H4 (cell line): ENCODE measurements around the gene PLG. TPM values are rescaled to one million over a fixed set of nuclear protein-coding genes. Genes with fewer than 3 reads are reported as not detected.
"Not testable (repeated sequence)": the region's sequence is repeated elsewhere in the genome, so short reads cannot be mapped to it uniquely, and the experiment has no call there.

Source experiments
- DNase-seq: peaks from one replicate; pipeline ENCODE4 v3.0.0-alpha.2; 2015; ENCODE audit warnings: low spot score
- total RNA-seq: library from RNA; depleted of rRNA; stranded (reverse); fragments of >200 nt; shearing (Covaris generic); gene quantifications from 2 replicates; pipeline ENCODE4 v1.2.3, GENCODE V29; 2014

PLG gene
- total RNA-seq, 1 experiment from 2014 or later, result not detected

- DNase-seq, result not testable (repeated sequence)
Measured at GRCh38 chr6:160704688-160705087, 2.6 kb downstream of the PLG start.

DNA sequence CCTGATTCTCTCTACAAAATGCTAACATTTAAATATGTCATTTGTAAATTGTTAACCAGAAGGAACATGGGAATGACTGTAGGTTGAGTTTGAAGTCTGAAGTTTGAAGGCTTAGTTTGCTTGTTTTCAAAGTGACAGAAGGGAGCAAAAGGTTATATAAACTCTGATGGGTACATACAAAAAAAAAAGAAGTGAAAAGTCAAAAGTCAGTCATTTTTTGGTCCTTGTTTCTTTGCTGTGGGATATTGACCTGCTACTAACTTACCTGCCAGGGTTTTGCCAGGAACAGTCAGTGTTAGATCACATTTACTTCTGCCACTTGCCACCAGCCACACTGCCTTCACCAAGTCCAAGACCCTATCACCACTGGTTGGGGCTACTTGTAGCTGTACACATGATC is 6.9 kb downstream of the PLG start:
- not testable (repeated sequence) for DNase-seq

GRCh38 chr6:160714731-160715316 is 12.8 kb downstream of the PLG start:
- no peak for DNase-seq

- no peak for DNase-seq
Measured at GRCh38 chr6:160730911-160731310, 28.9 kb downstream of the PLG start.

- peak; percentile 21 for DNase-seq
Measured at GRCh38 chr6:160733050-160733646, 31.1 kb downstream of the PLG start.

DNA sequence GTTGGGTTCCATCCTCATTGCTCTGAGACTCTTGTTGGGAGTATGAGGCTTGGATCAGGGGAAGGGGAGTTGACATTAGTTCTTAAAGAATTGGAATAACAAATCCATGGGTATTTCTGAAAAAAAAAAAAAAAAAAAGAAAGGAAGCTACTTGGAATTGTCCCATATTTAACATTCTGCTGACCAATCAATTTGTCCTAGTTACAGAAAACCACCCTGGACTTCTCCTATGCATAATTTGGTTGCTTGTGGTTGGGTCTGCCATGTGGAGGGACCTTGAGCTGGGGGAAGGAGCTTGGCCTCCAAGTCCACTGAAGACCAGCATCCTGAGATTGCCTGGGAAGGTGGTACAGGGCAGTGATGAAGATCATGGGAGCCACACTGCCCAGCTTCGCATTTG is 32.6 kb downstream of the PLG start:
- no peak for DNase-seq

GRCh38 chr6:160735523-160735922 is 33.5 kb downstream of the PLG start:
- no peak for DNase-seq

GRCh38 chr6:160737934-160738333 is 35.9 kb downstream of the PLG start:
- DNase-seq, result no peak

- no peak for DNase-seq
Measured at GRCh38 chr6:160739955-160740354, 37.9 kb downstream of the PLG start.

DNA sequence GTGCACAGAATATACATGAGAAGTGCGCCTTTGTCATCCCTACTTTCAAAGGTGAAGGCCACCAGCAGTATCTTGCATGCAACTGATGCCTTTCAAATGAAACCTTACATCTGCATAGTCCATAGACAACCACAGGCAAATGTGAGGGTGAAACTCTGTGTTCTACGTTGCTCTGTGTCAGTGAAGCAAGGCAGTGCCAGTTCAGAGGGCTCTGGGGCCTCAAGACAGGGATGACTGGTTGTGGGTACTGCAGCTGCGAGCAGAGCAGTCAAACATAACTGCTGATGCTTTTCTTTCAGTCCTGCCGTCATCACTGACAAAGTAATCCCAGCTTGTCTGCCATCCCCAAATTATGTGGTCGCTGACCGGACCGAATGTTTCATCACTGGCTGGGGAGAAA is 39.0 kb downstream of the PLG start:
- not testable (repeated sequence) for DNase-seq

- DNase-seq, result no peak
Measured at GRCh38 chr6:160742090-160742489, 40.0 kb downstream of the PLG start.

GRCh38 chr6:160750276-160750689 is 48.2 kb downstream of the PLG start:
- no peak for DNase-seq

DNA sequence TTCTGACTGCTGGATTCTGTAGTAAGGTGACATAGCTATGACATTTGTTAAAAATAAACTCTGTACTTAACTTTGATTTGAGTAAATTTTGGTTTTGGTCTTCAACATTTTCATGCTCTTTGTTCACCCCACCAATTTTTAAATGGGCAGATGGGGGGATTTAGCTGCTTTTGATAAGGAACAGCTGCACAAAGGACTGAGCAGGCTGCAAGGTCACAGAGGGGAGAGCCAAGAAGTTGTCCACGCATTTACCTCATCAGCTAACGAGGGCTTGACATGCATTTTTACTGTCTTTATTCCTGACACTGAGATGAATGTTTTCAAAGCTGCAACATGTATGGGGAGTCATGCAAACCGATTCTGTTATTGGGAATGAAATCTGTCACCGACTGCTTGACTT is 51.2 kb downstream of the PLG start:
- DNase-seq, result not testable (repeated sequence)

GRCh38 chr6:160755165-160755564 is 53.1 kb downstream of the PLG start:
- no peak for DNase-seq

DNA sequence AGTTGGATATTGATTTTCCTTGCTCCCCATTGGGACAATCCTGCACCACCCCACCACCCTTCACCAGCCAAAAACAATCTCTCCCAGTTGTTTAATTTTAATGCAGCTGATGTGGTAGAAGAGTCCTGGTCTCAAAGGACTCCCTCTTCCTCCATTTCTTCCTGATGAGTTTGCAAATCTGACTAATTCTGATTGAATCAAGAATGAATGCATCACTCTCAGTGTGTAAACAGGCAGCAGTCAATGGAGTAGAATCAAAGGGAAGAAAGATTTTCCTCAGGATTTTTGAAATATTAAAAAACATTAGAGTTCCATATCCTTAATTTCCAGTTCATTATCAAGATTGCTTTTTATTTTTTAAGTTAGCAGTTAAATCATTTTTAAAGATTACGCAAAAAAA is 54.0 kb downstream of the PLG start:
- no peak for DNase-seq

DNA sequence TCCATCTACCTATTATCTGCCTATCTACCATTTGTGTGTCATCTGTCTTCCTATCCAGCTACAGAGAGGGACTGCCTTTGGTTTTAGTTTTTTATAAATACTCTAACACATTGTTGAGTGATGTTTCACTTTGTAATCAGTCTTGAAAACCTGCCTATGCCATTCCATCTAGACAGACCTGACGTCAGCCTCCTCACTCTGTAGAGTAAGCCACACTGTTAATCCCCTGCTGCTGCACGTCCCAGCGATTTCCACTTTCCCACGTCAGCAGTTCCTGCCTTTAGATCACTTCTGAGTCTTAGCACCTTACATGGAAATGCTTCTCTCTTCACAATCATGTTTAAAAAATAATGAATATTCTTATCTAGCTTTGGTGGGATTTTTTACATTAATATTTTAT is 54.8 kb downstream of the PLG start:
- peak; percentile 10 for DNase-seq

DNA sequence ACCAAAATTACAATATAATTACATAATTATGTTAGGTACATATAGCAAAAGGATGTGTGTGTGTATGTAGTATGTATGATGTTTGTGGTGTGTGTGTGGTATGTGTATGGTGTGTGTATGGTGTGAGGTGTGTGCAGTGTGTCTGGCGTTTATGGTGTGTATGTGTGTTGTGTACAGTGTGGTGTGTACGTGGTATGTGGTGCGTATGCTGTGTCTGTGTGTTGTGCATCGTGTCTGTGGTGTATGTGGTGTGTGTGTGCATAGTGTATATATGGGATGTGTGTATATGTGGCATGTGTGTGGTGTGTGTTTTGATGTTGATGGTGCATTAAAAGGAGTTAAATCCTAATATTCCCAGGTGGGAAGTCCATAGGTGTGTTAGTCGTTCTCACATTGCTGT is 62.8 kb downstream of the PLG start:
- no peak for DNase-seq

DNA sequence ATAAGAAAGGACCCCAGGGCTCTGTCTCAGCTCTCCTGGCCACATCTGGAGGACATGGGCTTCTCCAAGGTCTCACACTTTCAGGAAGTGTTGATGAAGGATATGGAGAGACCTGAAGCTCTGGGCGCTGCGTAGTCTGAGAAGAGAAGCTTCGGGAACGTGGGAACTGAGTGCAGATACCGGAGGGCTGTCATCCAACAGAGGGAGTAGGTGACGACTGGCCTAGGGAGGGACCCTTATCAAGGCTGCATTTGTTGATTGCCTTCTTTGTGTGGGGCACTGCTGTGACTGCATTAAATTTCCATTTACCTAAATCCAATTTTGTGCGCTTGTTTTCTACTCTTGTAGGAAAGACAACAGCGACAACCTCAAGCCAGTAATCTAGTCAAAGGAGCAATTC is 63.4 kb downstream of the PLG start:
- no peak for DNase-seq

- no peak for DNase-seq
Measured at GRCh38 chr6:160766657-160766988, 64.6 kb downstream of the PLG start.

DNA sequence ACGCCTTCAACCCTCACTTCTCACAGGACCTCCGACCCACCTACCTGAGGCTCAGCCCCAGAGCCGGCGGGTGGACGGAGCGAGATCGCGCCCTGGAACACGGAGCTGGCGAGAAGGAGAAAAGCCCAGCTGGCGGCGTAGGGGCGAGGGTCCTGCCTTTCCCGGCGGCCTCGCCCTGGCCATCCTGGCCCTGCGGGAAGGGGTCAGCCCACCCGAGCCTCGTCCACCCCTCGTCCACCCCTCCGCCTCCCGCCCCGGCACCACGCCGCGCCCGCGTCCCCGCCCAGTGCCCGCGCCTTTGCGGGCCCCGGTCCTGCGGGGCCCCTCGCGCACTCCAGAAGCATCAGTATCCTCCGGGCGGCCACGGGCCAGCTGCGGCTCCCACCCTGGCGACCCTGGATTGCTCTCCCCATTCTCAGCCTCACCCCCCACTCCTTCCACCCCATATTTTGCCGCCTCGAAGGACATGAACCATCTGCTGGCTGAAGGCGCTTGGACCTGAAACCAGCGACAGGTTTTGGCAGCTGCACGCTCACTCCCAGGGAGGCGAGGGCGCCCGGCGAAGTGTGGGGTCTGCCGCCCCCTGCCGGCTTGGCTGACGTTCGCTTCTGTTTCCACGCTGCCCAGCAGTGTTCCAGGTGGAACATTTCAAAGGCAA is 65.1 kb downstream of the PLG start:
- peak; percentile 44 for DNase-seq

DNA sequence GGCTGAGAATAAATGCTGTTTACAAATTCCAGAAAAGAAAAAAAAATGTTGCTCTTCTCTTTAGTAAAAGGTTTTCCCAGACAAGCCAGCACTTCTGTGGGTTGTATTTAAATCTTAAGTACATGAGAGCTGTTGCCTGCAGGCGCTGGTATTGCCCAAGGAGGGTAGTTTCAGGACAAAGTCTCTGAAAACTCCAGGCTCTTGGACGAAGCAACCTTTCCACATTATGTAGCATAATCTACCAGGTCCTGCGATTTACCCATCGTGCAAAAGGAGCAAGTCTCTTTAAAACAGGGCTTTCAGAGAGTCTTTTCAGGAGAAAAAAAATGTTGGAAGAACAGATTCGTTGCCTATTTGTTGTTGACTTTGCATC is 65.6 kb downstream of the PLG start:
- no peak for DNase-seq

GRCh38 chr6:160768101-160768500 is 66.1 kb downstream of the PLG start:
- DNase-seq, result no peak

GRCh38 chr6:160774399-160774798 is 72.4 kb downstream of the PLG start:
- DNase-seq, result no peak
